ENCODE data around the gene KRT16.
"Not testable (repeated sequence)": the region's sequence is repeated elsewhere in the genome, so short reads cannot be mapped to it uniquely, and the experiment has no call there.

DNA sequence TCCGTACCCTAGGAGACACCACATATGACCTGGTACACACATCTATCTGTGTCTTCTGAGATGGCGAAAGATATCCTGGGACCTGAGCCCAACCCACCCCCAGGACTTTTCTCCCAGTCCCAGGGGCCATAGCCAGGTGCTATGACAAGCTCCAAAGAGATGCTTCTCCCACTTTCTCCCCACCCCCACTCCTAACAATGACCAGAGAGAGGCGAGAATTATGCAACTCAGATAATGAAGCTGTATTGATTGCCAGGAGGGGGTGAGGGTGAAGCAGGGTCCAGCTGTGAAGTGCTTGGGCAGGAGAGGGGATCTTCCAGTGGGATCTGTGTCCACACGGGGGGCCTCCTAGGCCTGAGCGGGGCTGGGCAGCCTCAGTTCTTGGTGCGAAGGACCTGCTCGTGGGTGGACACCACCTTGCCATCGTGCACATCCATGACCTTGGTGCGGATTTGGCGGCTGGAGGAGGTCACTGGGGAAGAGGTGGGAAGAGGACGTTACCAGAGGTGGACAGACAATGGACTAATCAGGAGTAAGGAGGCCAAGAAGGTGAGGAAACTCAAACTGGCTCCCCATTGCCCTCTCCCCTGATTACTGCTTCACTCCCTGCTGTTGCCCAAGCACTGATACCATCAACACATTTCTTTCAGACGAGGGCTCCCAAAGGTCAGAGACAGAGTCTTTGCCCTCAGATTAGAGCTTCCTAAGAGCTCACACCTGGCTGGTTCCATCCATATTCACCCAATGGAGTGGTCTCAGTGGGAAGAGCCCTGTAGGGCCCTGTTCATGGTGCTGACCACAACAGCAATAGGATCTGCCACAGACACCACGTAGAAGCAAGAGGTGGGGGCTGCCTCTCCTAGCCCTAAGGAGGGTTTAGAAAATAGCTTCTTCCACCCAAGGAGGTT, 30.3 kb downstream of the KRT16 start:
- TF ChIP-seq, protein P1, sequence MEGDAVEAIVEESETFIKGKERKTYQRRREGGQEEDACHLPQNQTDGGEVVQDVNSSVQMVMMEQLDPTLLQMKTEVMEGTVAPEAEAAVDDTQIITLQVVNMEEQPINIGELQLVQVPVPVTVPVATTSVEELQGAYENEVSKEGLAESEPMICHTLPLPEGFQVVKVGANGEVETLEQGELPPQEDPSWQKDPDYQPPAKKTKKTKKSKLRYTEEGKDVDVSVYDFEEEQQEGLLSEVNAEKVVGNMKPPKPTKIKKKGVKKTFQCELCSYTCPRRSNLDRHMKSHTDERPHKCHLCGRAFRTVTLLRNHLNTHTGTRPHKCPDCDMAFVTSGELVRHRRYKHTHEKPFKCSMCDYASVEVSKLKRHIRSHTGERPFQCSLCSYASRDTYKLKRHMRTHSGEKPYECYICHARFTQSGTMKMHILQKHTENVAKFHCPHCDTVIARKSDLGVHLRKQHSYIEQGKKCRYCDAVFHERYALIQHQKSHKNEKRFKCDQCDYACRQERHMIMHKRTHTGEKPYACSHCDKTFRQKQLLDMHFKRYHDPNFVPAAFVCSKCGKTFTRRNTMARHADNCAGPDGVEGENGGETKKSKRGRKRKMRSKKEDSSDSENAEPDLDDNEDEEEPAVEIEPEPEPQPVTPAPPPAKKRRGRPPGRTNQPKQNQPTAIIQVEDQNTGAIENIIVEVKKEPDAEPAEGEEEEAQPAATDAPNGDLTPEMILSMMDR (IDR thresholded peaks at IDR 0.05): not testable (repeated sequence)
- TF ChIP-seq POLR2A (IDR thresholded peaks at IDR 0.05): not testable (repeated sequence)
